Body of pancreas (tissue), 4 donors: ENCODE measurements around the gene FAM98C.

ENCODE experiments used
- POLR2A ChIP-seq, 3 donors: fragments of 450-650 bp; IDR thresholded peaks; one replicate each; pipeline ENCODE4 v1.6.1; 2016; ENCODE audit warnings: antibody characterized with exemption in 3 of 3, mild to moderate bottlenecking in 2 of 3
- TF ChIP-seq, protein P1 (sequence below), 7 experiments: fragments of 450-650 bp in 4 of 7; fragments of 200-600 bp in 3 of 7; sonication (generic) in 3 of 7; IDR thresholded peaks; one replicate each; pipeline ENCODE4 v1.5.1; 2016 to 2019; ENCODE audit warnings: antibody characterized with exemption in 7 of 7

DNA sequence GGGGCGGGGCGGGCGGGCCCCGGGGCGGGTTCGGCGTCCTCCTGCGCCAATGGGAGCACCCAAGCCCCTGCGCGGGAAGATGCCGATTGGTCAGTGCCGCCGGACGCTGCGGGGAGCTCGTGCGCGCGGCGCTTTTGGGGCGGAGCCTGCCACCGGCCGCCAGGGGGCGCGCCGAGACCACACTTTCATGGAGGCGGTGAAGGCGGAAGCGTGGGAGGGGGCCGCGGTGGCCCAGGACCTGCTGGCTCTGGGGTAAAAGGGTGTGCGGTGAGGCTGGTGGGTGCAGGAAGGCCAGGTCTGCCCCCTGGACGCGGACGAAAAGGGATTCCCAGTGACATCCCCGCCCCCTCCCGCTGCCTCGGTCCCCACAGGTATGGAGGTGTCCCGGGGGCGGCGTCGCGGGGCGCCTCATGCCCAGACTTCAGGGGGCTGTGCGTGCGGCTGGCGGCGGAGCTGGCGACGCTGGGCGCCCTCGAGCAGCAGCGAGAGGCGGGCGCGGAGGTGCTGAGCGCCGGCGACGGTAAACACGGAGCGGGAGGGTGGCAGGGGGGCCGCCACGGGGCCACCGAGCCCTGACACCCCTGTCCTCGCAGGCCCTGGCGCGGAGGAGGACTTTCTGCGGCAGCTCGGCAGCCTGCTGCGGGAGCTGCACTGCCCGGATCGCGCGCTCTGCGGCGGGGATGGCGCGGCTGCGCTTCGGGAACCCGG, at the start of gene FAM98C:
- TF ChIP-seq, protein P1, sequence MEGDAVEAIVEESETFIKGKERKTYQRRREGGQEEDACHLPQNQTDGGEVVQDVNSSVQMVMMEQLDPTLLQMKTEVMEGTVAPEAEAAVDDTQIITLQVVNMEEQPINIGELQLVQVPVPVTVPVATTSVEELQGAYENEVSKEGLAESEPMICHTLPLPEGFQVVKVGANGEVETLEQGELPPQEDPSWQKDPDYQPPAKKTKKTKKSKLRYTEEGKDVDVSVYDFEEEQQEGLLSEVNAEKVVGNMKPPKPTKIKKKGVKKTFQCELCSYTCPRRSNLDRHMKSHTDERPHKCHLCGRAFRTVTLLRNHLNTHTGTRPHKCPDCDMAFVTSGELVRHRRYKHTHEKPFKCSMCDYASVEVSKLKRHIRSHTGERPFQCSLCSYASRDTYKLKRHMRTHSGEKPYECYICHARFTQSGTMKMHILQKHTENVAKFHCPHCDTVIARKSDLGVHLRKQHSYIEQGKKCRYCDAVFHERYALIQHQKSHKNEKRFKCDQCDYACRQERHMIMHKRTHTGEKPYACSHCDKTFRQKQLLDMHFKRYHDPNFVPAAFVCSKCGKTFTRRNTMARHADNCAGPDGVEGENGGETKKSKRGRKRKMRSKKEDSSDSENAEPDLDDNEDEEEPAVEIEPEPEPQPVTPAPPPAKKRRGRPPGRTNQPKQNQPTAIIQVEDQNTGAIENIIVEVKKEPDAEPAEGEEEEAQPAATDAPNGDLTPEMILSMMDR (IDR thresholded peaks at IDR 0.05) = peak; percentile 97 to 100 (median 98)
- peak; percentile 41 to 68 (median 66) for TF ChIP-seq POLR2A (IDR thresholded peaks at IDR 0.05)
